Germinal center (tissue), 1 donor: Measurements from ENCODE around the gene KREMEN1.
"Not testable (repeated sequence)": the region's sequence is repeated elsewhere in the genome, so short reads cannot be mapped to it uniquely, and the experiment has no call there.

Source experiments
- DNase-seq: peaks from one replicate; pipeline ENCODE4 v3.0.0; 2012; ENCODE audit warnings: mixed read lengths, low spot score

Gene KREMEN1

DNA sequence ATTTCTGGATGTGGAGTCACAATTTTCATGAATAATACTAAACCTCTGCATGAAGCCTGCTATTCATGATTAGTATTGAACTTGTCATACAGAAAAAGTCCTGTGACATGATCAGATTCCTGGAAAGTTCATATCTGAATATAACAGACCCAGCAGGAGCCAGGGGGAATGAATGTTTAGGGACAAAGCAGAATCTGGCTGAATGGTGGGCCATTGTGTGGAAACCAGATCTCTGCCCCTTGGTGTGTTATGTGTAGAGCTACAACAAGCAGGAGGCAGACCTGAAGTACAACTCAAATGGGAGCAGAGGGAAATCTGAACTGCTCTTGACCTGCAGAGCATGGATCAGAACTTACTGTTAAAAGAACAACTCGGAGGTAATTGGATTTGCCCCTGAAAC lies 30.3 kb downstream of the KREMEN1 start:
- DNase-seq: no peak

DNA sequence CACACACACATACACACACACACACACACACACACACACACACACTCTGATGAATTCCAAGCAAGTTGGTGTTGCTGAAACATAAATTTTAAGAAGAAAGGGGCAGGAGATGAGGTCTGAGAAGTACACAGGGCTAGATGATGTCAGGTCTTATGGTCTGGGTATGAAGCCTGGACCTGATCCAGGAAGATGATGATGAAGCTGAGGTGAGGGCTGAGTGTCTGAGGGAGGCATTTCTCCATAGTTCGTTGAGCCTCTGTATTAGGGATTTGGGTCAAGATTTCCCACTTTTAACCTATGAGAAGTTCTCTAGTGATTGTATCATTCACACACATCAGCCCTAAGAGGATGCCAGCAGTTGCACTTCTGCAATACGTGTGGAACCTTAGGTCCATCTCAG lies 32.6 kb downstream of the KREMEN1 start:
- no peak for DNase-seq

GRCh38 chr22:29106839-29107238 lies 34.0 kb downstream of the KREMEN1 start:
- DNase-seq: no peak

DNA sequence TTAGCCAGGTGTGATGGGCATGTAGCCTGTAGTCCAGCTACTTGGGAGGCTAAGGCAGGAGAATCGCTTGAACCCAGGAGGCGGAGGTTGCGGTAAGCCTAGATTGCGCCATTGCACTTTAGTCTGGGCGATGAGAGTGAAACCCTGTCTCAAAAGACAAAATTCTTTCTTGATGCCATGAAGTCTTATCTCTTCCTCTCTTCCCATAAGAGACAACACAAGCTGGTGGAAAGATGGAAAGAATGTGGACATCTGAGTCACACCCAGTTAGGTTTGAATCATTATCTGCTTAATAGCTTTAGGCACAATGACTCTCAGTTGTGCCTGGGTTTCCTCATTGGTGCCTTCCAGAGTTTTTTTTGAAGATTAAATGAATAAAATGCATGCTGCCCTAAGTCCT lies 35.3 kb downstream of the KREMEN1 start:
- no peak for DNase-seq

GRCh38 chr22:29109822-29110221 lies 37.0 kb downstream of the KREMEN1 start:
- no peak for DNase-seq

- DNase-seq: no peak
Observed at GRCh38 chr22:29110946-29111345, 38.1 kb downstream of the KREMEN1 start.

GRCh38 chr22:29112121-29112520 lies 39.3 kb downstream of the KREMEN1 start:
- DNase-seq: no peak

DNA sequence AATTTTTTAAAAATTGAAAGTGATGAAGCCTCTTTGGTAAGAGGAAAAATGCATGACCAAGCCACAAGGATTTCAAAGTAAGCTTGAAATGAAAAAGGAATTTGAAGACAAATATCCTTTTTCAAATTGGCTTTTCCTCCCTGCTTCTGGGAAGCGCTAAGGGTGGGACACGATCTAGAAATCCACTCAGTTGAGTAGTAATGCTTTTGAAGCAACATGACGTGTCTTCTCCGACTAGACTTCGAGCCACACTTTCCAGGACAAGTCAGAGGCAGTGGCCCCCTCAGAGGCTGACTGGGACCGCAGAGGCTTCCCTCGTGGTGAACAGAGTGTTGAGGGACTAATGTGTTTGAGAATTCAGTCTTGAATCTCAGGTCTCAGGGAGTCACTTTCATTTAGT lies 39.8 kb downstream of the KREMEN1 start:
- DNase-seq: no peak

DNA sequence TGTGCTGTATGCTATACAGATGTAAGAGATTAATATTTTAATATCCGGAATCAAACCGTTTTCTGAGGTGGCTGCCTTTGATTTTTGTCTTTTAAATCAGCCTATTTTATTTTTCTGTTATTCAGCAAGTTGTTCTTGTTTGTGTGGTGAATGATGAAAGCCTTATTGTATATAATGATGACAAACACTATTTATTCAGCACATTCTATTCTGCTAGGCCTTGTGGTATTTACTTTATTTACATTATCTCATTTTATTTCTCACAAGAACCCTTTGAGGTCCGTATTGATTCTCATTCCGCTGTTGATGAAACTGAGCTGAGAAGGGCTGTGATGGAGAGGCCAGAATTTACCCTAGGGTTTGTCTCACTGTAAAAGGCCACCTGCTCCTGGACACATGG lies 40.5 kb downstream of the KREMEN1 start:
- no peak for DNase-seq

GRCh38 chr22:29114392-29114791 lies 41.6 kb downstream of the KREMEN1 start:
- DNase-seq: no peak

GRCh38 chr22:29115682-29116288 lies 43.0 kb downstream of the KREMEN1 start:
- no peak for DNase-seq

- DNase-seq: no peak
Observed at GRCh38 chr22:29116397-29117123, 43.7 kb downstream of the KREMEN1 start.

DNA sequence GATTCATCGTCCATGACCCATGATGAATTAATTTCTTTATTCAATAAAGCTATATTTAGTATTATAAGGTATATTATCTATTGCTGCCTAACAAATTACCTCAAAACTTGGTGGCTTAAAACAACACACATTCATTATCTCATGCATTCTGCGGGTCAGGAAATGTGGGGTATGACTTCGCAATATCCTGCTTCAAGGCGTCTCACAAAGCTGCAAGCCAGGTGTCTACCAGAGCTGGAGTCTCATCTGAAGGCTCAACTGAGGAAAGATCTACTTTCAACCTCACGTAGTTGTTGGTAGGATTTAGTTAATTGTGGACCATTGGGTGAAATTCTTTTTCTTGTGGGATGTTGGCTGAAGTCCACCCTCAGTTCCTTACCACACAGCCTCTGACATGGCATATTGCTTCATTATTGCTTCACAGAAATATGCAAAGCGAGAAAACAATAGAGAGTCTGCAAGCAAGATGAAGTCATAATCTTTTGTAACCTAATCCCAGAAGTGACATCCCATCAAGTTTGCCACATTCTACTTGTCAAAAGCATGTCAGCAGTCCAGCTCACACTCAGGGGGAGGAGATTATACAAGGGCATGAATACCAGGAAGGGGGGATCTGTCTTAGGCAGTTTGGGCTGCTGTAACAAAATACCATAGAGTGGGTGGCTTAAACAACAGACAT lies 45.1 kb downstream of the KREMEN1 start:
- no peak for DNase-seq

GRCh38 chr22:29120098-29120912 lies 47.5 kb downstream of the KREMEN1 start:
- DNase-seq: not testable (repeated sequence)

DNA sequence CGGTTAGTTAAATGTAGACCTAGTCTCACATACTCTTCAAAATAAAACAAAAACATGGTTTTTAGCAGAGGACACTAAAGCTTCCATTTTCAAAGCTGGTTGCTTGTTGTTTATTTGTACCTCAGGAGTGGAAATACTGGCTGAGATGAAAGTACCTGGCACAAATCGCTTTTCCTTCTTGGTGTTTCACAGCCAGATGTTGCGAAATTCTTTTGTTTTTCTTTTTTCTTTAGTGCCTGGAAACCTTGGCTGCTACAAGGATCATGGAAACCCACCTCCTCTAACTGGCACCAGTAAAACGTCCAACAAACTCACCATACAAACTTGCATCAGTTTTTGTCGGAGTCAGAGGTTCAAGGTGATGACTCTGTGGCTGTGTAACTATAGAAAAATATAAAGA lies 48.3 kb downstream of the KREMEN1 start:
- no peak for DNase-seq

DNA sequence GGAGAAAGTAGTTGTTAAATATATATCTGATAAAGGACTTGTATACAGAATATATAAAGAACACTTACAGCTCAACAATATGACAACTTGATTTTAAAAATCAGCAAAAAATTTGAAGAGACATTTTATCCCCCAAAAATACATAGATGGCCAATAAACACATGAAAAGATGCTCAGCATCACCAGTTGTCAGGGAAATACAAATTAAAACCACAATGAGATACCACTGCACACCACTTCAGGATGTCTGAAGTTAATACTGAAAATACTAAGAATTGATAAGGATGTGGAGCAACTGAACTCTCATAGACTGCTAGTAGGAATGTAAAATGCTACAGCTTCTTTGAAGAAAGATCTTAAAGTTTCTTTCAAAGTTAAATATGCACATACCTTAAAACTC lies 49.2 kb downstream of the KREMEN1 start:
- no peak for DNase-seq

GRCh38 chr22:29124777-29125442 lies 52.1 kb downstream of the KREMEN1 start:
- no peak for DNase-seq

DNA sequence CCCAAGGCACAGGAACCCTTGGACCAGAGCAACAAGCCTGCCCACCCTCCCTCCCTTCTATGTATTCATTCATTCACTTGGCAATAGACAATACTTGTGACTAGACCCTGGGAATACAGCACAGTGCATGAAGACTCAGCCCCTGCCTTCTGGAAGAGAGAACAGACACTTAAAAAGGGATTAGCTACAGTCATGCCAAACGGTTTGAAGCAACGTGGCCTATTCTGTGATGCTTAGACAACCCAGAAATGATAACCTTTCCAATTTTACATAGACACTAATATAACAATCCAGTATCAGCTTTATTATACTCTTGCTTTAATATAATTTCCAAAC lies 52.6 kb downstream of the KREMEN1 start:
- DNase-seq: no peak

DNA sequence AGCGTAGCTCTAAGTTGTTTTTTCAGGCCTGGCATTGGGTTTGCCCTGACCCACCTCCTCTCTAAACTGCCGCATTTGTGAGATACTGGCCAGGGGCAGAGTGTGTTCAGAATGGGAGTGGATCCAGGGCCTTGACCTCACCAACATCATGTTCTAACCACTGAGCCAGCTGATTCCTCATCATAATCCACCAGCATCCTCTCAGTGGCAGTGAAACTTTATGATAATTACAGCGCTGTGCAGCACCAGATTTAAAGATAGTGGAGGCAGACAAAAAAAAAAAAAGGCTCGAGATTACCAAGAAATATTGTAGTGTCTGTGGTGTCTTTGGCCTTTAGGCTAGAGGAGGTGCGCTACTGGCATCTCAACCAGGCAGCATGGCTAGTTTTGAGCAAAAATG lies 53.0 kb downstream of the KREMEN1 start:
- no peak for DNase-seq

DNA sequence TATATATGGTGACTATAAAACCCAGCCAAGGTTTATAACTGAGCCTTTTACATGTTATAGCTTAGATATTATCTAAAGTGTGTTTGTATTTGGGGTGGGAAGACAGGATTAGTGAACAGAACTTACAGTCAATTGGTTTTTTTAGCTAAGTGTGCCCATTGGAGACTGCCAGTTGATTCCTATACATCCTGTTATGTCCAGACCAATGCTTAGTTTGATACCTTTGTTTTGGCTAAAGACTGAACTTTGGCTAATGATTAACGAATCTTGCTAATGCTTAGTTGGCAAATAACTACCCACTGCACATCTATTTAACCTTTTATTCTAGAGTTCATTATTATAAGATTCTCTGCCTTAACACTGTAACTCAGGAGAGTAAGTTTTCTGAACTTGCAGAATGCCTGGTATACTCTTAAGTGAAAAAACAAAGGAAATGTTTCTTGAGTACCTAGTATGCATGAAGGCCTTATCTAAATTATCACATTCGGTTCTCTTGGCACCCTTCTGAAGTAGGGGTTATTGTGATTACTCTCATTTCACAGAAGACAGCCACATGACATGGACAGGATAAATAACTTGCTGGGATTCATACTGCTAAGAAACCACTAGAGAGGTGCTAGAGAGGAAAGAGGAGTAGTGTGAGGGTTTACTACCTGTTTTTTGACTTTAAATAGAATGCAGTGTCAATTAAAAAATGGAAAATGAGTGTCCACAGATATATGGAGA lies 54.0 kb downstream of the KREMEN1 start:
- no peak for DNase-seq
